GM21360 (cell line): ENCODE measurements around the gene NHSL2.
"Not testable (repeated sequence)": the region's sequence is repeated elsewhere in the genome, so short reads cannot be mapped to it uniquely, and the experiment has no call there.

Experiments
- ATAC-seq: cut with Tn5 transposase; IDR thresholded peaks from one replicate; pipeline ENCODE4 v1.9.1; 2021; ENCODE audit warnings: mild to moderate bottlenecking, moderate library complexity; ENCODE audit not compliant: unreplicated experiment

NHSL2 gene

GRCh38 chrX:72038868-72039267, 128.2 kb downstream of the NHSL2 start:
- no peak for ATAC-seq

- ATAC-seq, result no peak
Observed at GRCh38 chrX:72040506-72040905, 129.9 kb downstream of the NHSL2 start.

- ATAC-seq, result no peak
Observed at GRCh38 chrX:72041176-72041575, 130.5 kb downstream of the NHSL2 start.

- no peak for ATAC-seq
Observed at GRCh38 chrX:72041871-72042851, 131.5 kb downstream of the NHSL2 start.

GRCh38 chrX:72042852-72043248, 132.2 kb downstream of the NHSL2 start:
- no peak for ATAC-seq

GRCh38 chrX:72043636-72044035, 133.0 kb downstream of the NHSL2 start:
- no peak for ATAC-seq

- no peak for ATAC-seq
Observed at GRCh38 chrX:72045141-72045540, 134.5 kb downstream of the NHSL2 start.

GRCh38 chrX:72045552-72046277, 135.1 kb downstream of the NHSL2 start:
- ATAC-seq, result no peak

- ATAC-seq, result no peak
Observed at GRCh38 chrX:72046447-72046846, 135.8 kb downstream of the NHSL2 start.

GRCh38 chrX:72048510-72049455, 138.1 kb downstream of the NHSL2 start:
- no peak for ATAC-seq

- ATAC-seq, result no peak
Observed at GRCh38 chrX:72050011-72050410, 139.4 kb downstream of the NHSL2 start.

GRCh38 chrX:72051589-72051988, 140.9 kb downstream of the NHSL2 start:
- ATAC-seq, result no peak

GRCh38 chrX:72052415-72053090, 141.9 kb downstream of the NHSL2 start:
- ATAC-seq, result no peak

GRCh38 chrX:72053508-72053907, 142.9 kb downstream of the NHSL2 start:
- no peak for ATAC-seq

GRCh38 chrX:72054779-72055489, 144.3 kb downstream of the NHSL2 start:
- no peak for ATAC-seq

- no peak for ATAC-seq
Observed at GRCh38 chrX:72057331-72057730, 146.7 kb downstream of the NHSL2 start.

- ATAC-seq, result no peak
Observed at GRCh38 chrX:72057849-72058248, 147.2 kb downstream of the NHSL2 start.

GRCh38 chrX:72058346-72058745, 147.7 kb downstream of the NHSL2 start:
- not testable (repeated sequence) for ATAC-seq

- ATAC-seq, result no peak
Observed at GRCh38 chrX:72060196-72060920, 149.7 kb downstream of the NHSL2 start.
